GM21825 (cell line): Measurements from ENCODE around the gene FANCC.

Experiments
- ATAC-seq: cut with Tn5 transposase; IDR thresholded peaks from one replicate; pipeline ENCODE4 v1.9.1; 2021; ENCODE audit warnings: mild to moderate bottlenecking, moderate library complexity; ENCODE audit not compliant: unreplicated experiment

Gene FANCC

GRCh38 chr9:95127249-95128176 lies 190.0 kb downstream of the FANCC start:
- ATAC-seq: peak; percentile 75

- ATAC-seq: no peak
These were observed 190.8 kb downstream of the FANCC start for GRCh38 chr9:95126739-95127138.

GRCh38 chr9:95125652-95126051 lies 191.9 kb downstream of the FANCC start:
- no peak for ATAC-seq

- no peak for ATAC-seq
These were observed 192.7 kb downstream of the FANCC start for GRCh38 chr9:95124582-95125367.

GRCh38 chr9:95120781-95121370 lies 196.6 kb downstream of the FANCC start:
- ATAC-seq: no peak

GRCh38 chr9:95118596-95118995 lies 198.9 kb downstream of the FANCC start:
- no peak for ATAC-seq

GRCh38 chr9:95116808-95117204 lies 200.7 kb downstream of the FANCC start:
- ATAC-seq: no peak

- no peak for ATAC-seq
These were observed 201.3 kb downstream of the FANCC start for GRCh38 chr9:95116002-95116807.

- no peak for ATAC-seq
These were observed 202.4 kb downstream of the FANCC start for GRCh38 chr9:95115104-95115503.

- ATAC-seq: no peak
These were observed 204.9 kb downstream of the FANCC start for GRCh38 chr9:95112436-95113280.

- no peak for ATAC-seq
These were observed 205.8 kb downstream of the FANCC start for GRCh38 chr9:95111716-95112115.

- no peak for ATAC-seq
These were observed 206.5 kb downstream of the FANCC start for GRCh38 chr9:95110921-95111525.

GRCh38 chr9:95109456-95109855 lies 208.1 kb downstream of the FANCC start:
- no peak for ATAC-seq

- ATAC-seq: no peak
These were observed 208.7 kb downstream of the FANCC start for GRCh38 chr9:95108777-95109176.

GRCh38 chr9:95107976-95108375 lies 209.5 kb downstream of the FANCC start:
- no peak for ATAC-seq

GRCh38 chr9:95107001-95107749 lies 210.3 kb downstream of the FANCC start:
- no peak for ATAC-seq

GRCh38 chr9:95105519-95106287 lies 211.8 kb downstream of the FANCC start:
- ATAC-seq: no peak

GRCh38 chr9:95104980-95105379 lies 212.5 kb downstream of the FANCC start:
- no peak for ATAC-seq
